Immature natural killer cell (primary cell): ENCODE data around the gene CHST8. TPM values are rescaled to one million over a fixed set of nuclear protein-coding genes. Genes with fewer than 3 reads are reported as not detected.

Source experiments
- DNase-seq, 3 donors: peaks; one replicate each; pipeline ENCODE4 v3.0.0; 2022; ENCODE audit warnings: mixed read lengths in 1 of 3
- H3K27ac Mint-ChIP-seq, 6 donors: one replicate each; pipeline ENCODE4 v1.8.0; 2020; ENCODE audit warnings: mixed read lengths in 6 of 6, mild to moderate bottlenecking in 5 of 6, inconsistent platforms in 4 of 6, moderate library complexity in 3 of 6
- H3K27me3 Mint-ChIP-seq, 3 donors: one replicate each; pipeline ENCODE4 v1.8.0; 2020 to 2021; ENCODE audit warnings: low read depth in 3 of 3, mild to moderate bottlenecking in 3 of 3, mixed read lengths in 3 of 3, moderate library complexity in 3 of 3, inconsistent platforms in 1 of 3
- H3K36me3 Mint-ChIP-seq, 3 donors: one replicate each; pipeline ENCODE4 v1.8.0; 2020; ENCODE audit warnings: mixed read lengths in 3 of 3, inconsistent platforms in 2 of 3, mild to moderate bottlenecking in 2 of 3
- H3K4me1 Mint-ChIP-seq, 2 donors: one replicate each; pipeline ENCODE4 v1.8.0; 2020; ENCODE audit warnings: inconsistent platforms in 2 of 2, mild to moderate bottlenecking in 2 of 2, mixed read lengths in 2 of 2, moderate library complexity in 1 of 2
- H3K4me3 Mint-ChIP-seq, 5 donors: one replicate each; pipeline ENCODE4 v1.8.0; 2020; ENCODE audit warnings: mild to moderate bottlenecking in 5 of 5, mixed read lengths in 5 of 5, inconsistent platforms in 3 of 5, moderate library complexity in 3 of 5
- H3K9me3 Mint-ChIP-seq, 6 donors: one replicate each; pipeline ENCODE4 v1.8.0; 2020; ENCODE audit warnings: mild to moderate bottlenecking in 6 of 6, mixed read lengths in 6 of 6, inconsistent platforms in 4 of 6, moderate library complexity in 3 of 6
- polyA plus RNA-seq, 3 donors: library from polyadenylated mRNA; unstranded; fragments of 300-500 nt; fragmentation: Illumina TruSeq; gene quantifications; one replicate each; pipeline ENCODE4 v1.2.3, GENCODE V29; 2021

CHST8 gene
- polyA plus RNA-seq, 3 donors from 2014 or later = not detected

DNA sequence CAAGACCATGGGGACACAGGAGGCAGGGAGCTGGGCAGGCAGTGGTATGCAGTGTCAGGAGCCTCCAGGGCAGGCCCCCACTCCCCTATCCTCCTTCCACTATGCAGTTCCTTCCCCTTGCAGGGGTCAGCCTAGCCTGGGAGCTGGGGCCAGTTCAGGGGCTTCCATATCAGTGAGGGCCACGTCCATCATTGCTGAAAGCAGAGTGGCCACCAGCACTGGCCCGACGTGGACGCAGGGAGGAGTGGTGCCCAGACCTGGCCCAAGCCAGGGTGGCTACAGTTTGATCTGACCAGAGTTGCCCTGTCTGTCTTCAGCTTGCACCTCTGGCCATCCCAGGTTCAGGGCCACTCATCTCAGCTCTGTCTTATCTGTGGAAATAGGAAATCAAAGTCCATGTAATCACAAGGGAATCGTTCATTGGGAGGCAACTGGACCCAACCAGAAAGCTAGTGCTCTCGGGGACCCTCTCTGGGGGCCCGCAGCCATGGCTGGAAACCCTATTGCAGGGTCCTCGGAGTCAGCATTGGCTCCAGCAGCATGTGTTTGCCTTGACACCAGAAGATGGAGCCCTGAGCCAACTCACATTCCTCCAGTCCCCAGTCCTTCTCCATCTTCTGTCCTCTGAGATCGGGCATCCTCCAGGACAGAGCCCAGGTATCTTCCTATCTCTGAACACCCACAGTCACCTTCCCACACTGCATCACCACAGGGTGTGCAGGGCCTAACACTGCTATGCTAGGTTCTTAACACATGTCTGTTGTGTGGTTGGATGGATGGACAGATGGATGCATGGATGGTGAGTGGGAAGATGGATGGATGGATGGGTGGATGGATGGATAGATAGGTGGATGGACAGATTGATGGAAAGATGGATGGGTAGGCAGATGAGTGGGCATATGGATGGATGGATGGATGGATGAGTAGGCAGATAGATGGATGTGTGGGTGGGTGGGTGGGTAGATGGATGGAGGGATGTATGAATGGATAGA is 99.2 kb downstream of the CHST8 start:
- no peak for DNase-seq
- Mint-ChIP-seq H3K4me1 (no peaks in the 10 kb centered on the region), H3K36me3 (no peaks in the 10 kb centered on the region), H3K27ac (no peak overlapping the region), H3K27me3 (peaks cover 0 to 6% (median 0%) of the 10 kb centered on the region in 3 donors), H3K4me3 (no peak overlapping the region), H3K9me3 (no peaks in the 10 kb centered on the region)

DNA sequence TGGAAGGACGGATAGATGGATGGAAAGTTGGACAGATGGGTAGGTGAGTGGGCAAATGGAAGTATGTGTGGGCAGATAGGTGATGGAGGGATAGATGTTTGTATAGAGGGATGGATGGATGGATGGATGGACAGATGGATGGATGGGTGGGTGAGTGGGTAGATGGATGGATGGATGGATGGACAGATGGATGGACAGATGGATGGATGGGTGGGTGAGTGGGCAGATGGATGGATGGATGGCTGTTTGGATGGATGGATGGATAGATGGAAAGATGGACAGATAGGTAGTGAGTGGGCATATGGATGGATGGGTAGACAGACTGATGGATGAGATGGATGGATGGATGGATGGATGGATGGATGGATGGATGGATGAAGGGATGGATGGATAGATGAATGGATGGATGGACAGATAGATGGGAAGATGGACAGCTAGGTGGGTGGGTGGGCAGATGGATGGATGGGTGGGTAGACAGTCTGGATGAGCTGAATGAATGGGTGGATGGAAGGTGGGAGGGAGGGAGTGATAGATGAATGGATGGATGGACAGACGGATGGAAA is 100.1 kb downstream of the CHST8 start:
- H3K27ac Mint-ChIP-seq = no peak overlapping the region
- H3K9me3 Mint-ChIP-seq = no peaks in the 10 kb centered on the region
- H3K4me1 Mint-ChIP-seq = no peaks in the 10 kb centered on the region
- peaks cover 0 to 6% (median 0%) of the 10 kb centered on the region in 3 donors for H3K27me3 Mint-ChIP-seq
- DNase-seq = no peak
- no peaks in the 10 kb centered on the region for H3K36me3 Mint-ChIP-seq
- H3K4me3 Mint-ChIP-seq = no peak overlapping the region

DNA sequence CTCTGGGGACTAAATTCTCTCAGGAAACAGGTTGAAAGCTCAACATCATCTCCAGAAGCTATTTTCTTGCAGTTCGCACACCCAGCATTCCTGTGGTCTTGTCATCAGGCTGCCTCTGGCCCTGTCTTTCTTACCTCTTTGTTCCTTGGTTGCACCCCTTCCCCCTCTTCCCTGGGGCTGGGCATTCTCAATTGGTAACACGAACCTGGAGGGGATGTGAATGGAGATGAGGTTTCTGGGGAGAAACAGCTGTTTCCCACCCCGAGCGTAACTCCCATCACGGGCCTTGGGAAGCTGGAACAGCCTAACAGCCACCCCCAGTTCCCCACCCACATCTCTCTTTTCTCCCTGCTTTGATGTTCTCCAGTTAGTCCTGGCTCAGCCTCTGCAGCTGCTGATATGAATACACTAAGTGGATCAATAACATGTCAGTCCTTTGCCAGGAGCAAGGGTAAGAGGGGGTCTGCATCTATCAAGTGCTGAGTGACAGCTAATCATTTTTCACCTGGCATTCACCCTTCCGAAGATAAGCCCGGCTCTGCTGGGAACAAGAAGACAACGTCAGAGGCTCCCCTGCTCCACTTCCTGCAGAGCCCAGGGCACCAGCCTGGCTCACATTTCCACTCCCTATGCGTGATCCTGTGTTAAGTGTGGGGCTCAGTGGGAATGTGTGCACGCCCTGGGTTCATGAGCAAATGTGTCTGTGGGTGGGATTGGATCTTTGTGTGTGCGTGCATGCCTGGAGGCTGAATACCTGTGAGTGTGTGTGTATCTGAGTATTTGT is 100.9 kb downstream of the CHST8 start:
- Mint-ChIP-seq H3K9me3 (no peaks in the 10 kb centered on the region), H3K27me3 (peaks cover 0 to 6% (median 0%) of the 10 kb centered on the region in 3 donors), H3K36me3 (no peaks in the 10 kb centered on the region), H3K4me3 (no peak overlapping the region), H3K4me1 (no peaks in the 10 kb centered on the region), H3K27ac (no peak overlapping the region)
- no peak for DNase-seq

DNA sequence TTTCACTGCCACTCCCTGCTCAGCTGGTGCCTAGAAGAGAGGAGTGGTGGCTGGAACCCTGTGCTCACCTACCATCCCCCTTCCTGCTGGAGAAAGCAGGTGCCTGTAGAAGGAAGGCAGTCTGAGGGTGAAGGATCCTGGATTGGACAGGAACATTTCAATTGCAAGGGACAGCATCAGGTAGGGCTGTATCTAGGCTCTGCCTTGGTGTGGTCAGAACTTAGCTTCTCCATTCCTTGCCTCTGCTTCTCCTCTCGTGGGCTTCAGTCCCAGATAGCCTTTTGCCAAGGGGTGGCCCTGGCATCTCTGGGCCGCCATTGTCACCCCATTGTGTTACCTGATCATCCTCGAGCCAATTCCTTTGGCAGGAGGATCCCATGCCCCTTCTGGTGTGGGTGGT is 101.8 kb downstream of the CHST8 start:
- Mint-ChIP-seq H3K4me1 (no peaks in the 10 kb centered on the region), H3K36me3 (no peaks in the 10 kb centered on the region), H3K27me3 (peaks cover 0 to 6% (median 0%) of the 10 kb centered on the region in 3 donors), H3K4me3 (no peak overlapping the region), H3K27ac (no peak overlapping the region), H3K9me3 (no peaks in the 10 kb centered on the region)
- no peak for DNase-seq

DNA sequence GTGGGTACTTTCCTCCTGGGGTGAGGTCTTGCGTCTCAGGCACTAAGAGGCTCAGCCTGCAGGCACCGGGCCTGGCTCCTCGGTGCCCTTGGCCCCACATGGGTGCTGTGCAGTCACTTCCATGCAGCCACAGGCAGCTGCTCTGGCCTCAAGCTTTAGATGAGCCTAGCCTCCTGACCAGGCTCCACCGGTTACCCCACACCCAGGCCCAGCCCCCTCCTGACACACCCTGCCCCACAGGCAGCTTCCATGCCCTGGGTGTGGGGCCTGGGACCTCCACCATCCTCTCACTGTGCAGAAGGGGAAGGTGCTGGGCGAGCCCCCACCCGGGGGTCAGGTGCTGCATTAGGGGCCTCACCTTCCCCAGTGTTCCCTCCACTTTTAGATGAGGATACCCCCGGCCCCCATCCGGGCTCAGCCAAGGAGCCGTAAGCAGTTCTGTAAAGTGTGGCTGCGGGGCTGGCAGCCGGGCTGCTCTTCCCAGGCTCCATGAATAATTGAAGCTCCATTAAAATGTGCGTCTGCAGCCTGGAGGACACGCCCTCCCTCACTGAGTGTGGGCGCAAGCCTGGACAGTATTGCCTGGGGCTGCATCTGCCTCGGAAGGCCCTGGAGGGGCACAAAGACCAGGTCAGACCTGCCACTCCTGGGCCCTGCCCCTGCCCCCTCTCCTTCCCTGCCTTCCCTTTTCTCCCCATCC is 102.4 kb downstream of the CHST8 start:
- no peak for DNase-seq
- H3K27ac Mint-ChIP-seq = no peak overlapping the region
- H3K4me3 Mint-ChIP-seq = no peak overlapping the region
- no peaks in the 10 kb centered on the region for H3K9me3 Mint-ChIP-seq
- peaks cover 1 to 6% (median 2%) of the 10 kb centered on the region in 3 donors for H3K27me3 Mint-ChIP-seq
- H3K36me3 Mint-ChIP-seq = no peaks in the 10 kb centered on the region
- H3K4me1 Mint-ChIP-seq = no peaks in the 10 kb centered on the region

- DNase-seq = no peak
- no peaks in the 10 kb centered on the region for H3K9me3 Mint-ChIP-seq
- H3K4me1 Mint-ChIP-seq = no peaks in the 10 kb centered on the region
- no peaks in the 10 kb centered on the region for H3K36me3 Mint-ChIP-seq
- H3K27ac Mint-ChIP-seq = no peak overlapping the region
- H3K4me3 Mint-ChIP-seq = no peak overlapping the region
- peaks cover 1 to 3% (median 2%) of the 10 kb centered on the region in 3 donors for H3K27me3 Mint-ChIP-seq
Observed at GRCh38 chr19:33724721-33725060, 102.9 kb downstream of the CHST8 start.

DNA sequence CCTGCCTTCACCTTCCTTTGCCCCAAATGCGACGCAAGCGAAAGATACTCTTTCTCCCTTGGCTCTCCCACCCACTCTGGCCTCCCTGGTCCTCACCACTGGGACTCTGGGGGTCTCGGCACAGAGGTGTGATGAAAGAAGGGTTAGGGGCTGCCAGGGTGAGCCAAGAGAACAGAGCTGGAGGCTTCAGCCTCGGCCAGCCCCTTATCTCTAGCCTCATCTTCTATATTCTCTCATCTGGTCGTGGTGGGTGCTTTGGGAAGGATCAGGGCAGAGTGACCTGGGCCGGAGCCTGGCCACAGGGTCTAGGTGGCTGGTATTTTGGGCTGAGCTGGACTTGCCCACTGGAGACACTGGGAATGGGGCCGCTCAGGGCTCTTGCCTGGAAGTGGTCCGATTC is 103.8 kb downstream of the CHST8 start:
- Mint-ChIP-seq H3K36me3 (no peaks in the 10 kb centered on the region), H3K4me3 (no peak overlapping the region), H3K4me1 (no peaks in the 10 kb centered on the region), H3K9me3 (no peaks in the 10 kb centered on the region), H3K27me3 (peaks cover 1 to 3% (median 2%) of the 10 kb centered on the region in 3 donors), H3K27ac (no peak overlapping the region)
- DNase-seq = no peak

GRCh38 chr19:33726756-33727155 is 105.0 kb downstream of the CHST8 start:
- H3K27me3 Mint-ChIP-seq = peaks cover 1 to 3% (median 2%) of the 10 kb centered on the region in 3 donors
- no peak overlapping the region for H3K4me3 Mint-ChIP-seq
- H3K4me1 Mint-ChIP-seq = no peaks in the 10 kb centered on the region
- DNase-seq = no peak
- H3K9me3 Mint-ChIP-seq = no peaks in the 10 kb centered on the region
- no peak overlapping the region for H3K27ac Mint-ChIP-seq
- no peaks in the 10 kb centered on the region for H3K36me3 Mint-ChIP-seq

- Mint-ChIP-seq H3K36me3 (no peaks in the 10 kb centered on the region), H3K4me3 (no peak overlapping the region), H3K4me1 (no peaks in the 10 kb centered on the region), H3K27ac (no peak overlapping the region), H3K27me3 (peaks cover 1 to 3% (median 2%) of the 10 kb centered on the region in 3 donors), H3K9me3 (no peaks in the 10 kb centered on the region)
- DNase-seq = no peak
Observed at GRCh38 chr19:33727331-33727998, 105.7 kb downstream of the CHST8 start.

DNA sequence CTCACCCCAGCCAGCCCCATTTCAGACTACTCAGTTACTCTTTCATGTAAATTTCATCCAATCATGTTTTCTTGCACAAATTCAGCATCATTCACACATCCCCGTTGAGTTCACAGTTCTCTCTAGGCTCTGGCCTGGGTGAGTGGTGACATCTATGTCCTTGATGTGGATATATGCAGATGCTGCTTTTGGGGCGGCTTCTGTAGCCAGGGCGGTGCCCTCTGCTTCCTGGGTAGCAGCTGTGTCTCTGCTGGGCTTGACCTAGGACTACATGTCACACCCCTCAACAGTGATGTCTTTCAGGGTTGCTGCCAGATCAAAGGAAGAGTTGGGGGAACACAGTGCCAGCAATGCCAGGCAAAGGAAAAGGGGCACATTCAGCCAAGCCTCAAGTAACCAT is 106.4 kb downstream of the CHST8 start:
- H3K27ac Mint-ChIP-seq = no peak overlapping the region
- no peak for DNase-seq
- H3K36me3 Mint-ChIP-seq = no peaks in the 10 kb centered on the region
- no peak overlapping the region for H3K4me3 Mint-ChIP-seq
- no peaks in the 10 kb centered on the region for H3K4me1 Mint-ChIP-seq
- H3K9me3 Mint-ChIP-seq = no peaks in the 10 kb centered on the region
- H3K27me3 Mint-ChIP-seq = peaks cover 0 to 2% (median 1%) of the 10 kb centered on the region in 3 donors

DNA sequence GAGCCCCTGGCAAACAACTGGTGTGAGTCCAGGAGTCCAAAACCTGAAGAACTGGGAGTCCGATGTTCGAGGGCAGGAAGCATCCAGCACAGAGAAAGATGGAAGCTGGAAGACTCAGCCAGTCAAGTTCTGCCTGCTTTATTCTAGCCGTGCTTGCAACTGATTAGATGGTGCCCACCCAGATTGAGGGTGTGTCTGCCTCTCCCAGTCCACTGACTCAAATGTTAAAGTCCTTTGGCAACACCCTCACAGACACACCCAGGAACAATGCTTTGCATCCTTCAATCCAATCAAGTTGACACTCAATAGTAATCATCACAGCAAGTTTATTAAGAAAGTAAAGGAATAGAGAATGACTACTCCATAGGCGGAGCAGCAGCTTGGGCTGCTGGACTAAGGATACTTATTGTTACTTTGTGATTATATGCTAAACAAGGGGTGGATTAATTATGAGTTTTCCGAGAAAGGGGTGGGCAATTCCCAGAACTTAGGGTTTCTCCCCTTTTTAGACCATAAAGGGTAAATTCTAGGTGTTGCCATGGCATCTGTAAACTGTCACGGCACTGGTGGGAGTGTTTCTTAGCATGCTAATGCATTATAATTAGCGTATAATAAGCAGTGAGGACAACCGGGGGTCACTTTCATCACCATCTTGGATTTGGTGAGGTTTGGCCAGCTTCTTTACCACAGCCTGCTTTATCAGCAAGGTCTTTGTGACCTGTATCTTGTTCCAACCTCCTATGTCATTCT is 109.3 kb downstream of the CHST8 start:
- H3K4me3 Mint-ChIP-seq = no peak overlapping the region
- no peaks in the 10 kb centered on the region for H3K4me1 Mint-ChIP-seq
- peaks cover 1 to 3% (median 2%) of the 10 kb centered on the region in 3 donors for H3K27me3 Mint-ChIP-seq
- no peak overlapping the region for H3K27ac Mint-ChIP-seq
- no peaks in the 10 kb centered on the region for H3K36me3 Mint-ChIP-seq
- H3K9me3 Mint-ChIP-seq = no peaks in the 10 kb centered on the region
- DNase-seq = no peak

GRCh38 chr19:33731881-33732280 is 110.1 kb downstream of the CHST8 start:
- no peaks in the 10 kb centered on the region for H3K9me3 Mint-ChIP-seq
- H3K27ac Mint-ChIP-seq = no peak overlapping the region
- no peaks in the 10 kb centered on the region for H3K36me3 Mint-ChIP-seq
- no peaks in the 10 kb centered on the region for H3K4me1 Mint-ChIP-seq
- DNase-seq = no peak
- H3K4me3 Mint-ChIP-seq = no peak overlapping the region
- peaks cover 1 to 3% (median 2%) of the 10 kb centered on the region in 3 donors for H3K27me3 Mint-ChIP-seq

DNA sequence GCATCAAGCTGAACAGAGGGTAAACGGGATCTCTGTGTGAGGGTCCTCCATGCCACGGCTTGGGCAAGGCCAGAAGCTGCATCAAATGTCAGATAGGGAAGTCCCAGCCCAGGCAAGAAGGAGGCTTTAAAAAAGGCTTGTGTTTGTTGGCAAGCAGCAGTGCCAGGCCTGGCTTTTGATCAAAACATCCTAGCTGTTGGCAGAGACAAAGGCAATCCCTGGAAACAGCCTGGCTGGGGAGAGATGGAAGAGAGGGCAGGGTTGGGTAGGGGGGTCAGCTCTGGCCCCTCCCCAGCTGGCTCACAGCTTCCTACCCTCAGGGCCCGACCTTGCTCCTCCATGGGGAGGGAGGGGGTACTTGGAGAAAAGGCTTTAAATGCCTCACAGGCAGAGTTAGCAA is 113.2 kb downstream of the CHST8 start:
- no peaks in the 10 kb centered on the region for H3K36me3 Mint-ChIP-seq
- DNase-seq = no peak
- H3K9me3 Mint-ChIP-seq = no peaks in the 10 kb centered on the region
- no peaks in the 10 kb centered on the region for H3K4me1 Mint-ChIP-seq
- peaks cover 0 to 3% (median 0%) of the 10 kb centered on the region in 3 donors for H3K27me3 Mint-ChIP-seq
- no peak overlapping the region for H3K27ac Mint-ChIP-seq
- no peak overlapping the region for H3K4me3 Mint-ChIP-seq
